ENCODE results near the gene BCL2L15.
A peak's percentile ranks its signal among the peaks of the same experiment; 100 is the strongest.

The BCL2L15 gene

DNA sequence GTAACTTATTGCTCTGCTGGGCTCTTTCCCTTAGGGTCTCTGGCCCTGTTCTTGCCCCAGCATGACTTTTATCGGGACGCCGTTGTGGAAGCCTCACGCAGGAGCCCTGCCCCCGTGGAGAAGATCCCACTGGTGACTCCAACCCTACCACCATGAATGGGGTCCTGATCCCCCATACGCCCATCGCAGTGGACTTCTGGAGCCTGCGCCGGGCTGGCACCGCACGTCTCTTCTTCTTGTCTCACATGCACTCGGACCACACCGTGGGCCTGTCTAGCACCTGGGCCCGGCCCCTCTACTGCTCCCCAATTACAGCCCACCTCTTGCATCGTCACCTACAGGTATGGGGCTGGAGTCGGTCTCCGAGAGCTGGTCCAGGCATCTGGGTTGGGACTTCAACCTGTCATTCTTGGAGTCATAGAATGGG is 18.1 kb upstream of the BCL2L15 start:
- no peak for DNase-seq

DNA sequence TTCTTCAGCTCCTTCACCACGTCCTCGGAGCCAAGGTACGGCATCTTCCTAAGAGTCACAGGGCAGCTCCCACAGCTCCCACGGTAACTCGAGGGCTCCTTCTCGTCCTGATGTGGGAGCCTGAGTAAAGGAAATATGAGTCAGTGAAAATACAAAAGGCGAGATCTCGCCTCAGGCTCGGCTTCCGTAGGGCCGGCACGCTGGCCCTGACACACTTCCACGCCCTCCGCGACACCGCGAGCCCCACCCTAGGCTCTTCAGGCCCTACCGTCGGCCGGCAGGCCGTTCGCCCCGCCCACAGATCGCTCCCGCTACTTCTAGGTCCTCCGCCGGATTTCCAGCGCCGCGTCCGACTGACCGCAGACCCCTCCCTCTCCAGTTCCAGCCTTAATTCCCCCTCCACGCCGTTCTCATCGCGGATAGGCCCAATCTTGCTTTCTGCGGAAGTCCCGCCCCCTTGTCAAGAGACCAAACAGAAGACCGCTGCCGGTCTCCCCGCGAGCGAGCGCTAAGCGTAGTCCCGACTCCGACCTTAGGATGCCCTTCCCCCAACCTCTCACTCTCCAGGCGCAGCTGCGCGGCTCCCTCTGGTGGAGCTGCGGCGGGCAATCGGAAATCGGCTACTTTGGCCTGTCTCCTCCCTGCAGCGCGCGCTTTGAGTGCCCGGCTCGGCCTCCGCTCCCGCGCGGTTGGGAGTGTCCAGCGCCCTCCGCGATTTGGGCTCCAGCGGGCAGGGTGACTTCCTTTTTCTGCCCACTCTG is 17.5 kb upstream of the BCL2L15 start, which contains the start of the genes AP4B1 and DCLRE1B:
Gene AP4B1 (minus strand): TSS at position 126 of the 761 bp plus-strand sequence. CDS start 82 bp downstream, at position 44.
Gene DCLRE1B (plus strand): TSS at position 653 of the 761 bp plus-strand sequence. CDS start 261 bp downstream, outside the sequence.
- peak; percentile 100 for DNase-seq

DNA sequence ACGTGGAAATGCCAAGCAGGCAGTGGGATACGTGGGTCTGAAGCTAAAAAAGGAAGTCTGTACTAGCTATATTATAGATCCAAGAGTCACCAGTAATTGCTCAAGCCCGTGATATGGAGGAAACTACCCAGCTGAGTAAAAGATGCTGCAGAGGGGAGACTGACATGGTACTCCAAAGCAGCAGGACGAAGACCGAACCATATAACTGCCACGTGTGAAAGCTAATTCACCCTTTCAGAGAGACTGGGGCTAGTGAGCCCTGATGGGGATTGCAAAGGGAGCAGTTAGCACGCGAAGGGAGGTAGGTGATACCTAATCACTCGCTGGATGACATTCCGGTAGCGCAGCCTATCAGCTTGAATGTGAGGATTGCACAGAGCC is 16.9 kb upstream of the BCL2L15 start:
- no peak for DNase-seq

DNA sequence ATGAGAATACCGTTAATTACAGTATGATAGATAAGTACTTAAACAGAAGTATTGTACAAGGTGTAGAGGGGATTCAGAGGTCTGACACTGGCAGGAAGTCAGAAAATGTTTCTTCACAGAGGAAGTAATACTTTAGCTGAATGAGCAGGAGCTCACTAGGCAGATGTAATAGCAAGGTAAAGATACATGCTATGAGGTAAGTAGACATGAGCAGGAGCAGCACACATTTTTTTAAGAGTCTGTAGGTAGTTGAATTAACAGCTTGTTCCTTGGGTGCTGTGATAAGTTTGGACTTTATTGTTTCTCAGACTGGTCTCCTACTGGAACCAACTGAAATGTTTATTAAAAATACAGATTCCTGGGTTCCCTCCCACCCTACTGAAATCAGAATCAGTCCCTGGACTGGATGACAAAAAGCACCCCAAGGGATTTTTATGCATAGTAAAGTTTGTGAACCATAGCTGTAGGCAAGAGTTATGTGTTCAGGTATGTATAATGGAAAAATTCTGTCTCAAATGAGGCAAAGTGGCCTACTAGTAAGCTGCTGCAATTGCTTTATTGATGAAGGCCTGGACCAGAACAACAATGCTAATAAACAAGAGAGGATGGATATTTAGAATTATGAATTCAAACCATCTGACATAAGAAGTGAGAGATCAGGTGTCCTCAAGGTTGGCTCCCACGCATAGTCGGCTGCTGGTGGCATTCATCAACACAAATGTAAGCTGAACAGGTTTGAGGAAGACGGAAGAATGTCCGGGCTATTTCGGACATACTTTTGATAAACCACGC is 16.3 kb upstream of the BCL2L15 start:
- no peak for DNase-seq

DNA sequence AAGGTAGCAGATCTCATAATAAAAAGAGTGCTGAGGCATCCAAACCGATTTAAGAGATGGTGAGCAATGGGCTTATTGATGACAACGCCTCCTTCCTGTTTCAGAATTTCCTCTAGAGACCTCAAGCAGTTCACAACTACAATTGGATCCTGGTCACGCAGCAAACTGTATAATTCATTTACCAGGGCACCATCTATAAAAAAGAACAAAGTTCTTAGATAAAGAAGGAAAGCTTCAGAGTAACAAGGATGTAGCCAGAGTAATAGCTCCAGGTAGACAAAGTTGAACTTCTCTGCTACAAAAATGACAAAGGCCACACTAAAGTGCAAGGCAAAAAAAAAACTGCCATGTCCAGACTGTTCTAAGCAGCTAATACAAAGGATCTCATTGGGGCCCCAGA is 13.8 kb upstream of the BCL2L15 start:
- no peak for DNase-seq

DNA sequence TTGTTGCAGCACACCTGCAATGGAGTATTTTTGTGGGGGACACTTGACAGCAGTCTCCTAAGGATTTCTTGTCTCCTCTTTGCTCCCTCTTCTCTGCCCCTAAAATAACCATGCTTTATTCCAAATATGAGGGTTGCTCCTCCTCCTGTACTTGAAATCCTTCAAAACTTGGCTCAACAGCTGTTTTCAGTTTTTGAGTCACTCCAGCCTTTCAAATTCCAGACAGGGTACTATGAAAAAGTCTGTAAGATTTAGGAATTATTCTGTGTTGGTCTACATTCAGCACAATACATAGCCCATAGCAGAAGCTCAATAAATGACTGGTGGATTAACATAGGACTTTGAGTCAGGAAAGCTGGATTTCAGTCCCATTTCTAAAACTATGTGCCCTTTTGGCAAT is 11.7 kb upstream of the BCL2L15 start:
- DNase-seq = peak; percentile 38

DNA sequence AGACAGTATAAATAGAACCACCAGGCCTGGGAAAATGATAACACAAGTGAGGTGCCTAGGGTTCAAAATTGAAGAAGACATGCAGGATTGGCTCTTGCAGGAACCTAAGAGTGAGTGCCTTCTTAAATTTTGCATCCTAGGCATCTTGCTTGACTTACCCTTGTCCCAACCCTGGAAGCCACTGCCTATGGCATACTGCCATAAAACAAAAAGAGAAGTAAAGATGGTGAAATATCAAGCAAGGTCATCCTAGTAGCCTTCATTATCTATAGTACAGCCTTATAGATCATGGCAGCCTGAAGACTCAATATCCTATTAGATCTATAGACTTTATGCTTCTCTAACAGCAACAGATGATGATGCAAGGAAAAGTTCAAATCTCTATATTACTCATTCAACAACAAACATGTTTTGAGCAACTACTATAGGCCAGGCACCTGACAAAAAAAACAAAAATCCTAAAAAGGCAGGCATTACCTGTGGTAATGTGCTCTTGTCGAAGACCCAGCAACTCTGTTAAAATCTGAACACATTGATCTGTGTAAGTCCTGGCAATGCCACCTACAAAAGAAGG is 10.9 kb upstream of the BCL2L15 start:
- DNase-seq = no peak

DNA sequence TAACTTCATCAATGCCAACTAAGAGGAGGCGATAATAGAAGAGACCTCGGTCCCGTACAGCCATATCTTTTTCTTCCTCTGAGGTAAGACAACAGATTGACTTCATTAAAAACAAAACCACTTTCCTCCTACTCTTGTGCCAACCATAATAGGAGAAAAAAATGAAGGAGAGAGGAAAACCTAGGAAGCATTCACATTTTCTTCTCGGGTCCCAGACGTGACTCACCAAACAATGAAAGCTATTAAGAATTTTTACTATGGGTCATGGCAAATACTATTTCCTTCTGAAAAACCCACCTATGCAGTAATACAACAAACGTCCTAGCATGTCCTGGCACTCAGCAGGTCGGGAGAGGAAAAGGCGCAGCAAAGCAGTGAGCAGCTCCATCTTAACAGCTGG is 8.6 kb upstream of the BCL2L15 start:
- DNase-seq = peak; percentile 16

DNA sequence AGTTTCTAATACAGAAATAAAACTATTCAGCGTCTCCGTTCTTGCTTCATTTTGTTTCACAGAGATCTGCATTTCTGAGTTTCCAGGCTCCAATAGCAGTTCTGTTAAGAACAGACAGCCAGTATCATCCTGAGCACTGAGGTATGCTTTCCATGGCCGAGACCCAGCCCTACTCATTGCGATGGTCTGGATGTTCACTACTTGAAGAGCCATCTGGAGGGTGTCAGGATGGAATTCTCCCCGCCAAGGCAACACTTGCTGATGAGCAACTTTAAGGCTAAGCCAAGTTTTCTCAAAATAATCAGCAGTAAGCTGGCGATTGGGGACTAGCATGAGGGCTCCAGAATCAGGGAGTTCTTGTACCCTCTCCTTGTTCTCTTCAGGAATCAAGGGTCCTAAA is 7.7 kb upstream of the BCL2L15 start:
- no peak for DNase-seq

DNA sequence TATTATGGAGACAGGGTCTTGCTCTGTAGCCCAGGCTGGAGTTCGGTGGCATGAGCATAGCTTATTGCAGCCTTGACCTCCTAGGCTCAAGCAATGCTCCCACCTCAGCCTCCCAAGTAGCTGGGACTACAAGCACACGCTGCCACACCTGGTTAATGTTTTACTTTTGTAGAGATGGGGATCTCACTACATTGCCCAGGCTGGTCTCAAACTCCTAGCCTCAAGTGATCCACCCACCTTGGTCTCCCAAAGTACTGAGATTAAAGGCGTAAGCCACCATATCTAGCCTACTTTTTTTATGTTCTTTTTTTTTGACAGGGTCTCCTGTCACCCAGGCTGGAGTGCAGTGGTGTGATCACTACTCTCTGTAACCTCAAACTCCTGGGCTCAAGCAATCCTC is 5.9 kb upstream of the BCL2L15 start:
- DNase-seq = no peak

DNA sequence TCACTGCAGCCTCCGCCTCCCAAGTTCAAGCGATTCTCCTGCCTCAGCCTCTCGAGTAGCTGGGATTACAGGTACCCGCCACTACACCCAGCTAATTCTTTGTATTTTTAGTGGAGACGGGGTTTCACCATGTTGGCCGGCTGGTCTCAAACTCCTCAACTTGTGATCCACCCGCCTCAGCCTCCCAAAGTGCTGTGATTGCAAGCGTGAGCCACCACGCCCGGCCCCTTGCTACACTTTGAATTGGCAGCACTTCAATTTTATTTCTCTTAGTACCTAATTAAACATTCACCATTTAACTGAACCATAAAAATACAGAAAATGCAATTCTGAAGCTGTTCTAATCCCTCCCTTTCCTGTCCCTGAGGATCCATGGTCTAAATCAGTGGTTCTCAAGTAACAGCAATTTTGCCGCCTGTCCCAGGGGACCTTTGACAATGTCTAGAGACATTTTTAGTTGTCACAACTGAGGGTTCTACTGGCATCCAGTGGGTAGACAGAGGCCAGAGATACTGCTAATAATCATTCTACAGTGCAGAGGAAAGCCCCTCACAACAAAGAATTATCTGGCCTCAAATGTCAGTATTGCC is 4.3 kb upstream of the BCL2L15 start:
- DNase-seq = no peak

DNA sequence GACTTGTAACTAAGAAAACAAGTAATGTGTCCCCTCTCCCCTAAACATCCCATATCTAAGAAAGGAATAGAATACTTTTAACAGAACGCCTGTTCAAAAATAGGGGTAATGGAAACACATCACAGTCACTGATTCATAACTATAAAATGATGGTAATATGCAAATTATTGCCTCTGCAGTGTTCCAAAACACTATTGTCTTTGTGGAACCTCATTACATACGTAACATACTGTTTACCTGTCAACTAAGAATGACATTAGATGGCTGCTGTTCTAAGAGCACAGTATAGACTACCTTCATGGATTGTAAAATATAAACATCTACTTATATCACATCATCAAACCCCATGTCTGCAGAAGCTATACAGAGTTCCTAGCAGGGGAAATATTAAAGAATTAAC is 3.4 kb upstream of the BCL2L15 start:
- no peak for DNase-seq

DNA sequence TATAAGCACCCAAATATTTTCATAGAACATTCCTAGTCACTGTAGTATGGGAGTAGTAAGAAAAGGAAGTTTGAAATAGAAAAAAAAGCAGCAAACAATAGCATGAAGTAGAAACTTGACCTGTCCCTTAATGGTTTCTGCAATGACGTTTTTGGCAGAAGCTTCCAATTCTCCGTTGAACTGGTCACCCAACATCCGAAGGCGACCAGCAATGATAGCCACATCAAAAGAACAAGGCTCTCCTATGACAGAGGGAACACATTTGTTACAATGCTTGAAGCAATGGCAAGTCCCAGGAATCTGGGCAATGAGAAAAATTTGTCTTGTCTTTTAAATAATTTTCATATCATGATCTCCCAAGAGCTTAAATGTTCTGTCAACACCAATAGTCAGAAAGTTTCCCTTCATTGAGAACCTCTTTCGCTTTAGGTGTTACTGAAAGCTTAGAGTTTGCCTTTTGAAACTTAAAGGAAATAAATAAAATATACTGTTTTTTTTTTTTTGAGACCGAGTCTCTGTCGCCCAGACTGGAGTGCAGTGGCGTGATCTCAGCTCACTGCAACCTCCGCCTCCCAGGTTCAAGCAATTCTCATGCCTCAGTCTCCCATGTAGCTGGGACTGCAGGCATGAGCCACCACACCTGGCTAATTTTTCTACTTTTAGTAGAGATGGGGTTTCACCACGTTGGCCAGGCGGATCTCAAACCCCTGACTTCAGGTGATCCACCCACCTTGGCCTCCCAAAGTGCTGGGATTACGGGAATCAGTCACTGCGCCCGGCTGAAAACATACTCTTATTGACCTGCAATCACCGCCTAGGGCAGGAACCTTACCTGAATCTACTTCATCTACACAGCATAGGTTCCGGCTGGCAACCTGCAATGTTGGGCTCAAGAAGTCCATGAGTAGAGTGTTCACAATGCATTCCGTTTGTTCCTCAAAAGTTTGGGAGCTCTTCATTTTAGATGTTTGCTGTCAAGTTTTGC is 672 bp downstream of the BCL2L15 start:
- no peak for DNase-seq

DNA sequence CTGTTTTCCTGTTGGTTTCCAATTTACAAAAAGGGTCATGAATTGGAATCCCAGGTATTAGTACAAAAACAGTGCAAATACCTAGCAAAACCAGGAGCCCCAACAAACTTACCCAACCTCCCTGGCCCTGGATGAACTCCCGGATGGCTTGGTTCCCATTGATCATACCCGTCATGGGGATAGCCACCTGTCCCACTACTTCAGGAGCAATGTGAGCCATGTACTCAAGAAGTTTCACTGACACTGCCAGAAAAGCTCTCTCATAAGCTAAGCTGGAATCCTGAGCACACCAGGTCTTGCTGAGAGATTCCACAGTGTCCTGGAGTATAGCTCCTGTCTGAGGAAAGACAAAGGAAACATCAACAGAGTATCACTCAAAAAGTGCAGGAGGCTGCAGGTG is 5.7 kb downstream of the BCL2L15 start:
- no peak for DNase-seq

DNA sequence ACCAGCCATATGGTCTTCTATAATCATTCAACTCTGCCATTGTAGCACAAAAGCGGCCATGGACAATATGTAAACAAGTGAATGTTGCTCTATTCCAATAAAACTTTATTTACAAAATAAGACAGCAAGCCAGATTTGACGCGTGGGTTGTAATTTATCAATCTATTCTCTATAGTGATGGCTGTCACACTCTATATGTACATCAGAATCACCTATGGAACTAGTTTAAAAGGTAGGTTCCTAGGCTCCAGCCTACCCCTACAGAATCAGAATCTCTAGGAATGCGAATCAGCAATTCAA is 7.7 kb downstream of the BCL2L15 start:
- no peak for DNase-seq

DNA sequence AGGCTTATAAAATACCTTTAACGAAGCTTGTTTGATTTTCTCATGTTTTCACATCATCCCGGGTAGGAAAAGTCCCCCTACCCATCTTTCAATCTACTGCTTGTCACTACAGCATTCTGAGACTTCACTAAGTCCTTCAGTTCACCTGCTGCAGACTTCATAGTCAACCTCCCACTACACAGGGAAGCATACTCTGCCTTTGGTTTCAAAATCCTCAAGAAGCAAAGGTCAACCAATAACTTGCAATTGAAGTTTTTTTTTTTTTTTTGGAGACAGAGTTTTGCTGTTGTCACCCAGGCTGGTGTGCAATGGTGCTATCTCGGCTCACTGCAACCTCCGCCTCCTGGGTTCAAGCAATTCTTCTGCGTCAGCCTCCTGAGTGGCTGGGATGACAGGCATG is 11.2 kb downstream of the BCL2L15 start:
- DNase-seq = no peak

DNA sequence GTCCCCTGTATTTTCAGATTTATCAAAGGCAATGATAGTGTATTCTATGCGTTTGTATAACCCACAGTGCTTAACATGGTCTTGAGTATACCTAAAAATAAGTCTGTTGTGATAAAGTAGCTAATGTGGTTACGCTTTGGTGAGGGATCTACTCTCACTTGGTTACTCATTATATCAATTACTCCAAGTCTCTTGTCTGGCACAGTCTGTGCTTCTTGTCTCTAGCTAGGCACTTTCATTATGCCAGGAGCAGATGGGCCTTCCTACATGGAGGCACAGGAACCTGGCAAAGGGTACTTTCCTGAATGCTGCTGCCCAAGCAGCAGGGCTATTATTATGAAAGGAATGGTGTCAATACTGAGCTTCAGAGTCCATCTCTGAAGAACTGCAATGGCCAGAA is 11.7 kb downstream of the BCL2L15 start:
- DNase-seq = no peak

DNA sequence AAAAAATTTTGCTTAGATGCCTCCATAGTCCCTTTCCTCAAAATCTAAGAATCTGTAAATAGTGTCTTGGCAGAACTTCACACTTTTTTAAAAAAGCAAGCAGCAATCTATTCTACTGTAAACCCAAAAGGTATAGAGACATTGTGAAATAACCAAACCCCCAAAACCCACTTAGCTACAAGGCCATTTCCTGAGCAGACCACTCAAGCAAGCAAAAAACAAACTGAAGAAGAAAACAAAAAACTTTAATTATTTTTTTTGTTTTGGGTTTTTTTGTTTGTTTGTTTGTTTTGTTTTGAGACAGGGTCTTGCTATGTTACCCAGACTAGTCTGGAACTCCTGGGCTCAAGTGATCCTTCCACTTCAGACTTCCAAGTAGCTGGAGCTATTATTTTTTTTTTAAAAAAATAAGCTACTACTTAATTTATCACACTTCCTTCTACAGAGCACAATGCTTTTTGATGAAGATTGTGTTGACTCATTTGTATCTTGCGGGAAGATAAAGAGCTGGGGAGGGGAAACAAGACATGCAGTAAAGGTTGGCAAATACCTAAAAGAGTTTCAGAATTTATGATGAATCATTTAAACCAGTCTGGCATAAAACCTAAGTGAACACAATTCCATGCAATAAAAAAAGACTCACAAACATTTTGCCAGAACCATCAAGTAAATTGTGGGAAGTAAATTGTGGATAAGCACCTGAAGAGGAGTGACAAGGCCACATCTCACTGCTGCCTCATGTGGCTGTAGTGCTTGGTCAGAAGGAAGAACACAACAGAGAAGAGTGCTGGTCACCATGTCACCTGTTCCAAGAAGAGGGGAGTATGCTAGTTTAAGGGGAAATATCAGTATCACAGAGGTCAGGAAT is 13.1 kb downstream of the BCL2L15 start:
- peak; percentile 13 for DNase-seq

DNA sequence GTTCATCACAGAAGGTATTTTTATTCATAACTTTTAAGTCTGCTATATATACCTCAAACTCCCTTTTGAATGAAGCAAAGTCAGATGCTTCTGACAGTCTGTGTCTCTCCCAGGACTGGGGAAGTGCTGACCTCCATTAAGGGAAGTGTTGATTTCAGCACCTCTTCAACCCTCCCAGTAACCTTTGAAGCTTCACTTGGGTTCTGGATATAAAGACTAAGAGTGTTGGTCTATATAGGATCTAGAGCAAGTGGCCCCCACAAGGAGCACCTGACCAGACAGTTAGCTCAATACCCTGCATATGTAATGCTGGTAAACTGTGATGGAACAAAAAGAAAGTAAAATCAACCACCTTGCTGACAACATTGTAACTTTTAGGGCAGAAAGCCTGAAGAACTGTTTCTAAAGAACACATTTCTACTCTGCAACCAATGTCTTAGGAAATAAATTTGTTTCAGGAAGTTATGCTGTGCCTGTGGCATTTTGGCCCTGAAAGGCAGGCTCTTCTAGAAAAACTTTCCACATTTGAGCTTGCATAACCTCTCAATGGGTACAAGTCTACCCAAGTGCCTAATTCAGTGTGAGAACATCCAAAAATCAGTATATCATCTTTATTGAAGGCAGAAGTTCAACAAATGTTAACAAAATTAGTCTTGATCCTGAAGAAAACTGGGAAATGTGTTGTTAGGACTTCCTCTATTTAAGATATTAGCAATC is 15.0 kb downstream of the BCL2L15 start:
- DNase-seq = no peak

DNA sequence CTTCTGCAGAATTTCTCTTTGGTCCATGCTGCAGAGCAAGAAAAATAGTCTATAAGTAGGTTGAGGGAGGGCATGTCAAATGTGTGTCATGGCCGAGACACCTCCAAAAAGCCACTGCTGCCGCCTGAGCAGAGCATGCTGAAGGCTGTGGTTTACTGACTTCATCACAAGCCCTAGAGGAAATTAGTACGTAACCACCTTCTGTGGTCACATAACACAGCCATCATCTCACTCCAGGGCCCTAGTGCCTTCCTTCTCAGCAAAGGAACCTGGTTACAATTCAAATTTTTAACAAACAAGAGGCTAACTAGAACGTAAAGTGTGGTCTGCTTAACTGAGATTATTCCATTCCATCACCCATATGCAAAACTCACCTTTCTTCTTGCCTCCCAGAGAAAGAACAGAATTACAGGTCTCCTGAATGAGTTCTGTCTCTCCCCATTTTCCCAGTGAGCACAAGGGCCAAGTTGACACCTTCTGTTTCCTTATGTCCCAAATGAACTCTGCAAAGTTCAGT is 15.7 kb downstream of the BCL2L15 start, which contains the start of gene PTPN22:
Gene PTPN22 (minus strand): TSS at position 116 of the 517 bp plus-strand sequence.
- DNase-seq = peak; percentile 79
